GM12864 (cell line): ENCODE measurements around the gene EIF2S2.
"Not testable (repeated sequence)": the region's sequence is repeated elsewhere in the genome, so short reads cannot be mapped to it uniquely, and the experiment has no call there.

Experiments used
- DNase-seq: peaks from one replicate; pipeline ENCODE4 v3.0.0-alpha.2; 2011; ENCODE audit warnings: low read depth
- H3K4me3 ChIP-seq: 2 replicates; pipeline ENCODE4 v1.5.1; 2011; ENCODE audit warnings: mild to moderate bottlenecking, low read depth, low read length, control low read depth
- TF ChIP-seq, protein P1 (sequence below): IDR thresholded peaks from 2 replicates; pipeline ENCODE4 v1.5.1; 2011; ENCODE audit warnings: low read depth, mild to moderate bottlenecking, moderate library complexity, low read length, control low read depth, inconsistent platforms; ENCODE audit errors: missing control alignments

Gene EIF2S2, protein sequence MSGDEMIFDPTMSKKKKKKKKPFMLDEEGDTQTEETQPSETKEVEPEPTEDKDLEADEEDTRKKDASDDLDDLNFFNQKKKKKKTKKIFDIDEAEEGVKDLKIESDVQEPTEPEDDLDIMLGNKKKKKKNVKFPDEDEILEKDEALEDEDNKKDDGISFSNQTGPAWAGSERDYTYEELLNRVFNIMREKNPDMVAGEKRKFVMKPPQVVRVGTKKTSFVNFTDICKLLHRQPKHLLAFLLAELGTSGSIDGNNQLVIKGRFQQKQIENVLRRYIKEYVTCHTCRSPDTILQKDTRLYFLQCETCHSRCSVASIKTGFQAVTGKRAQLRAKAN

DNA sequence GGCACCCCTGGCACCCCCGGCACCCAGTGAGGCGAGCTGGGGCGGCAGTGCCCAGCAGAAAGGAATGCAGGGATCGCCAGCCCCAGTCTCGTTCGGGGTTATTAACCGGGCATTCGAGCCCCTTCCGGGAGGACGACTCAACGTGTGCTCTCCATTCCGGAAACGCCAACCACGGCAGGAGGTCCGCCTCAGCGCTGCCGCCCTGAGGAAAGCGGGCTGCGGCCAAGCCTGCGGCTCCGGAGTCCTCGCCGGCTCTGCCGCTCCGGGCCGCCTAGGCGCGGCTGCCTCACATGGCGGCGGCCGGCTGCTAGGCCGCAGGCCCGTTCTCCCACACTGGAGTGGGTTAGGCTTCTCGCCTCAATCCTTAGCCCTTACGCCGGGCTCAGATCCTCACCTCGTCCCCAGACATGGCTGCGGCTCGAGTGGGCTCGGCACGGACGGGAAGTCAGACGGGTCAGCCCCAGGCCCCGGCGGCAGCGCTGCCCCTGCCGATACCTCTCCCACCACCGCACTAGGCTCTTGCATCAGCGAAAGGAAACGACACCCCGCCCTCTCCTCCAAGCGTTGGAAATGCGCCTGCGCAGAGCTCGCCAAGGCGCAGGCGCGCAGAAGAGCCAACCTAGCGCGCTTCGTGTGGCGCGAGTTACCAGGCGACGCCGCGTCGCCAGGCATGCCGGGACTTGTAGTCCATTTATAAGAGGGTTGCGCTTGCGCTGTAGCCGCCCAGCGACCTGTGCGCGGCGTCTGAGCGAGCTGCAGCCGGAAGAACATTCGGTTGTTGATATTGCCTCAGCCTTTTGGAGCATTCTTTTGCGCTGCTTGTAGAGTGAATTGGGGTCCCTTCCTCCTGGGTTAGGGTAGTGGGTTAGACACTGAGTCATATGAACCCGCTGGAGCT lies at the start of gene EIF2S2:
TSS of gene EIF2S2 (minus strand) at position 542 of the 898 bp plus-strand sequence. CDS start at position 409, 133 bp downstream.
- H3K4me3 ChIP-seq = peak within 1 kb of the TSS; percentile 98
- DNase-seq = peak; percentile 97
- TF ChIP-seq, protein P1, sequence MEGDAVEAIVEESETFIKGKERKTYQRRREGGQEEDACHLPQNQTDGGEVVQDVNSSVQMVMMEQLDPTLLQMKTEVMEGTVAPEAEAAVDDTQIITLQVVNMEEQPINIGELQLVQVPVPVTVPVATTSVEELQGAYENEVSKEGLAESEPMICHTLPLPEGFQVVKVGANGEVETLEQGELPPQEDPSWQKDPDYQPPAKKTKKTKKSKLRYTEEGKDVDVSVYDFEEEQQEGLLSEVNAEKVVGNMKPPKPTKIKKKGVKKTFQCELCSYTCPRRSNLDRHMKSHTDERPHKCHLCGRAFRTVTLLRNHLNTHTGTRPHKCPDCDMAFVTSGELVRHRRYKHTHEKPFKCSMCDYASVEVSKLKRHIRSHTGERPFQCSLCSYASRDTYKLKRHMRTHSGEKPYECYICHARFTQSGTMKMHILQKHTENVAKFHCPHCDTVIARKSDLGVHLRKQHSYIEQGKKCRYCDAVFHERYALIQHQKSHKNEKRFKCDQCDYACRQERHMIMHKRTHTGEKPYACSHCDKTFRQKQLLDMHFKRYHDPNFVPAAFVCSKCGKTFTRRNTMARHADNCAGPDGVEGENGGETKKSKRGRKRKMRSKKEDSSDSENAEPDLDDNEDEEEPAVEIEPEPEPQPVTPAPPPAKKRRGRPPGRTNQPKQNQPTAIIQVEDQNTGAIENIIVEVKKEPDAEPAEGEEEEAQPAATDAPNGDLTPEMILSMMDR = no peak

DNA sequence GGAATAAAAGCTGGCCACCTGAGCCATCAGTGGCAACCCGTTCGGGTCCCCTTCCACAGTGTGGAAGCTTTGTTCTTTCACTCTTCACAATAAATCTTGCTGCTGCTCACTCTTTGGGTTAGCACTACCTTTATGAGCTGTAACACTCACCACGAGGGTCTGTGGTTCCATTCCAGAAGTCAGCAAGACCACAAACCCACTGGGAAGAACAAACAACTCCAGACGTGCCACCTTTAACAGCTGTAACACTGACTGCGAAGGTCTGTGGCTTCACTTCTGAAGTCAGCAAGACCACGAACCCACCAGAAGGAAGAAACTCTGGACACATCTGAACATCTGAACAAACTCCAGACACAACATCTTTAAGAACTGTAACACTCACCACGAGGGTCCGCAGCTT lies 45.7 kb upstream of the EIF2S2 start:
- DNase-seq, H3K4me3 ChIP-seq: not testable (repeated sequence)

DNA sequence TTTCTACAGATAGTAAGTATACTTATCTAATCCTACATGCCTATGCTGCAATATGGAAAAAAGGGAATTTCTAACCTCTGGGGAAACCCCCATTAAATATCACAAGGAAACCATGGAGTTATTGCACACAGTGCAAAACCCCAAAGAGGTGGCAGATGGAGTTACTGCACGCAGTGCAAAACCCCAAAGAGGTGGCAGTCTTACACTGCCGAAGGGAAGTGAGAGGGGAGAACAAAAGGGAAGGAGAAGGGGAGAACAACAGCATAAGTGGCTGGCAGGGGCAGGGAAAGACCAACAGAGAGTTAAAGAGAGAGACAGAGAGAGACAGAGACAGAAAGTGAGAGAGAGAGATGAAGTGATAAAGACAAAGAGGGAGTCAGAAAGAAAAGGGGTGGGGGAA lies 43.8 kb upstream of the EIF2S2 start:
- TF ChIP-seq, protein P1 = no peak
- no peak for DNase-seq
- H3K4me3 ChIP-seq = no peak overlapping the region

DNA sequence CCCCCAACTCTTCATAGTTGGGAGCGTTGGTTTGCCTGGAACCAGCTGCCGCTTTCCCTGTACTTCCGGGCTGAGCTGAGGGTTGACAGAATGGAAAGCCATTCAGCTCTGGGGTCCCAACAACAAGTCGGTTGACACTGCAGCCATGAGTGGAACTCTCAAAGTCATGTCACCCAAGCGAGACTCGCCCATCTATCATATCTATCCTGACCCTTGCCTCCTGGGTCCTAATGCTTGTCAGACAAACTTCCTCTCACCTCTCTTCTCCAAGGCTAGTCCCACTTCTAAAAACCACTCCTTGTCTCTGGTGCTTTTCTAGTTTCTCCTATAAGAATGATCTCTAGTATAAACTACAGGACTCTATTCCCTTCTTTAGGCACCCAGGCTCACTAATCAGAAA lies 41.1 kb upstream of the EIF2S2 start:
- not testable (repeated sequence) for H3K4me3 ChIP-seq, DNase-seq

GRCh38 chr20:34152073-34152472 lies 40.0 kb upstream of the EIF2S2 start:
- not testable (repeated sequence) for DNase-seq, H3K4me3 ChIP-seq

GRCh38 chr20:34150306-34151000 lies 38.4 kb upstream of the EIF2S2 start:
- TF ChIP-seq, protein P1 = no peak
- DNase-seq = no peak
- H3K4me3 ChIP-seq = no peak overlapping the region

DNA sequence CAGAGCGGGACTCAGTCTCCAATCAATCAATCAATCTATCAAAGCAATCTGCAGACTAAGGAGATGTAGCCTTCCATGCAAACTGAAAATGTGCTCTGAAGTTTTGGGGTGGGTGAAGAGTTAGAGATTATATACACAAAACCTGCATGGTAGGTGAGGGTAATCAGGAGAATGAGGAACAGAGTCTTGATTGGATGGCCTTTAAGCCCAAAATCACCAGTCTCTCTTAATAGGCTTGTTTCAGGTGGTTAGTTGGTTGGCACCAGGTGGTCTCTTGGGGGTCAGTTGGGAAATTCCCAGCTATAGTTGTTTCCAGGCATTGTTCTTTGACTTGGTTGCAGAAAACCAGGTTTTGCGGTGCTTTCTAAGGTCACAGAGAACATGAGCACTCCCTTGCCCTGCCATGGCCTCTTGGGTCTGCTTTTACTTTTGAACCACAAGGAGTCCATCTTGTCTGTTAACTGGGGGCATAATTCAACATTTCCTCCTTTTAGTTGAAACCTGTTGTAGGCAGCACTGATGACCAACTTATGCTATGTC lies 33.3 kb upstream of the EIF2S2 start:
- DNase-seq = no peak
- no peak overlapping the region for H3K4me3 ChIP-seq
- TF ChIP-seq, protein P1 = no peak

- no peak for DNase-seq
- no peak overlapping the region for H3K4me3 ChIP-seq
- TF ChIP-seq, protein P1 = no peak
These were observed 31.9 kb upstream of the EIF2S2 start for GRCh38 chr20:34143951-34144350.
